NT2/D1 (cell line): ENCODE results near the gene RHOV.

Source experiments
- SUZ12 ChIP-seq: IDR thresholded peaks from 2 replicates; pipeline ENCODE4 v1.6.1; 2011; ENCODE audit not compliant: insufficient read length, insufficient read depth; ENCODE audit errors: extremely low read depth
- ZNF274 ChIP-seq: IDR thresholded peaks from 2 replicates; pipeline ENCODE4 v1.6.1; 2011; ENCODE audit warnings: mild to moderate bottlenecking, low read depth, low read length

DNA sequence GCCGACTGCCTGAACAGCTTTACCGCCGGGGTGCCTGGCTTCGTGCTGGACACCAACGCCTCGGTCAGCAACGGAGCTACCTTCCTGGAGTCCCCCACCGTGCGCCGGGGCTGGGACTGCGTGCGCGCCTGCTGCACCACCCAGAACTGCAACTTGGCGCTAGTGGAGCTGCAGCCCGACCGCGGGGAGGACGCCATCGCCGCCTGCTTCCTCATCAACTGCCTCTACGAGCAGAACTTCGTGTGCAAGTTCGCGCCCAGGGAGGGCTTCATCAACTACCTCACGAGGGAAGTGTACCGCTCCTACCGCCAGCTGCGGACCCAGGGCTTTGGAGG, 29.4 kb downstream of the RHOV start:
- TF ChIP-seq ZNF274 (no peak), SUZ12 (no peak)
